ACC112 (cell line): ENCODE results near the gene PLEKHG3.

Source experiments
- H2AFZ ChIP-seq: fragments of 200-600 bp; sonication (generic); one replicate; pipeline ENCODE4 v1.6.0; 2017; ENCODE audit warnings: antibody characterized with exemption, low read length; ENCODE audit not compliant: unreplicated experiment
- H3K27ac ChIP-seq: fragments of 200-600 bp; sonication (generic); 2 replicates; pipeline ENCODE4 v1.5.1; 2014; ENCODE audit warnings: low read depth, mild to moderate bottlenecking, antibody characterized with exemption, low read length, moderate library complexity
- H3K27me3 ChIP-seq: fragments of 200-600 bp; sonication (generic); 2 replicates; pipeline ENCODE4 v1.6.1; 2014; ENCODE audit warnings: mild to moderate bottlenecking, antibody characterized with exemption, low read length, moderate library complexity, mixed read lengths; ENCODE audit not compliant: insufficient read depth
- H3K36me3 ChIP-seq: fragments of 200-600 bp; sonication (generic); 2 replicates; pipeline ENCODE4 v1.6.1; 2016; ENCODE audit warnings: mild to moderate bottlenecking, antibody characterized with exemption, low read length, moderate library complexity, mixed read lengths; ENCODE audit not compliant: insufficient read depth
- H3K4me1 ChIP-seq: fragments of 200-600 bp; sonication (generic); one replicate; pipeline ENCODE4 v1.6.1; 2016; ENCODE audit warnings: low read length, mixed read lengths; ENCODE audit not compliant: insufficient read depth, unreplicated experiment, control insufficient read depth
- H3K4me3 ChIP-seq: fragments of 200-600 bp; sonication (generic); 2 replicates; pipeline ENCODE4 v1.5.1; 2014; ENCODE audit warnings: mild to moderate bottlenecking, low read depth, low read length
- H3K79me2 ChIP-seq: fragments of 200-600 bp; sonication (generic); one replicate; pipeline ENCODE4 v1.6.0; 2016; ENCODE audit warnings: low read length; ENCODE audit not compliant: control insufficient read depth, unreplicated experiment, insufficient read depth

The PLEKHG3 gene

GRCh38 chr14:64765740-64766302 lies 61.6 kb downstream of the PLEKHG3 start:
- H3K4me3 ChIP-seq: no peak overlapping the region
- H3K79me2 ChIP-seq: no peaks in the 10 kb centered on the region
- no peak overlapping the region for H2AFZ ChIP-seq
- no peaks in the 10 kb centered on the region for H3K36me3 ChIP-seq
- peaks cover 14% of the 10 kb centered on the region for H3K27me3 ChIP-seq
- no peak overlapping the region for H3K27ac ChIP-seq
- peaks cover 10% of the 10 kb centered on the region for H3K4me1 ChIP-seq

GRCh38 chr14:64766430-64767151 lies 62.4 kb downstream of the PLEKHG3 start:
- Histone ChIP-seq H3K79me2 (no peaks in the 10 kb centered on the region), H3K27ac (no peak overlapping the region), H3K4me1 (peaks cover 9% of the 10 kb centered on the region), H3K27me3 (peaks cover 12% of the 10 kb centered on the region), H3K4me3 (no peak overlapping the region), H2AFZ (no peak overlapping the region), H3K36me3 (no peaks in the 10 kb centered on the region)

GRCh38 chr14:64767215-64767964 lies 63.2 kb downstream of the PLEKHG3 start:
- H3K4me1 ChIP-seq: peaks cover under 1% of the 10 kb centered on the region
- H3K79me2 ChIP-seq: no peaks in the 10 kb centered on the region
- H3K4me3 ChIP-seq: no peak overlapping the region
- peaks cover 17% of the 10 kb centered on the region for H3K27me3 ChIP-seq
- no peaks in the 10 kb centered on the region for H3K36me3 ChIP-seq
- H3K27ac ChIP-seq: no peak overlapping the region
- no peak overlapping the region for H2AFZ ChIP-seq

- H3K4me1 ChIP-seq: no peaks in the 10 kb centered on the region
- no peak overlapping the region for H3K27ac ChIP-seq
- peaks cover 17% of the 10 kb centered on the region for H3K27me3 ChIP-seq
- no peak overlapping the region for H3K4me3 ChIP-seq
- H2AFZ ChIP-seq: no peak overlapping the region
- H3K79me2 ChIP-seq: no peaks in the 10 kb centered on the region
- no peaks in the 10 kb centered on the region for H3K36me3 ChIP-seq
Measured at GRCh38 chr14:64768401-64769095, 64.3 kb downstream of the PLEKHG3 start.

DNA sequence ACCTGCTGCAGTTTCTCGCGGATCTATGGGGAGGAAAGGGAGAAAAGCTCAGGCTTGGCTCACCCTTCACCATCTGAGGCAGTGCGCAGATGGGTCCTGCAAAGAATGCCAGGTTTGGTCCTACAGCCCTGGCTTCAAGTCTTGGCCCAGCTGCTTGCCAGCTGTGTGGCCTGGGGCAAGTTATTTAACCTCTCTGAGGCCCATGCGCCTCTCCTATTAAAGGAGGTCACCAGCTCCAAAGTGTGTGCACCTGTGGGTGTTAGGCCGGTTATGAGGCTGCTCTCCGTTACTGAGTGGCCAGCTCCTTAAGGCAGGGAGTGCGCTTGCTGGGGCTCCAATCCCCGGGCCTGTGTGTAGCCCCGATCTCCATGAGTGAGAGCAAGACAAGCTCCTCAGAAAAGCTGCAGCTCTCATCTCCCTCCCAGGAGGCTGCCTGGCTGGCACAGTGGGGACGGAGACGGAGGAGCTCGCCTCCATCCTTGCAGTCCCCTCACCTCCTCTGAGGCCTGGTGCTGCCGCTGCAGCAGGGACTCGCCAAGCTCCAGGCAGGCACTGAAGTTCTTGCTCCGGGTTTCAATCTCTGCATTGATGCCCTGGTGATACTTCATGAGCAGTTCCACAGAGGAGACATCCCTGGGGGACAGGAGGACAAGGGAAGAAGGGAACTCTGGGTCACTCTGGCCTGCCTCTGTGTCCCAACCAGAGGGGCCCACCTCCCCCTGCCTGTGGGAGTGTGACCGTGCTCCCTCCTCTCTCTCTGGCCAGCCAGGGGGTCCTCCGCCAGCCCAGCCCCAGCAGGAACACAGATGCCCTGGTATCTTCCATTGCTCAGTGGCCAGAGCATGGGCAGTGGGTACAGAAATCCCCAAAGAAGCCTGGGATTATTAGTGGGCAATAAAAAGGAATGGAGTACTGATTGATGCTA lies 65.1 kb downstream of the PLEKHG3 start:
- no peaks in the 10 kb centered on the region for H3K4me1 ChIP-seq
- no peak overlapping the region for H2AFZ ChIP-seq
- no peak overlapping the region for H3K4me3 ChIP-seq
- H3K79me2 ChIP-seq: no peaks in the 10 kb centered on the region
- H3K27ac ChIP-seq: no peak overlapping the region
- peaks cover 17% of the 10 kb centered on the region for H3K27me3 ChIP-seq
- no peaks in the 10 kb centered on the region for H3K36me3 ChIP-seq

DNA sequence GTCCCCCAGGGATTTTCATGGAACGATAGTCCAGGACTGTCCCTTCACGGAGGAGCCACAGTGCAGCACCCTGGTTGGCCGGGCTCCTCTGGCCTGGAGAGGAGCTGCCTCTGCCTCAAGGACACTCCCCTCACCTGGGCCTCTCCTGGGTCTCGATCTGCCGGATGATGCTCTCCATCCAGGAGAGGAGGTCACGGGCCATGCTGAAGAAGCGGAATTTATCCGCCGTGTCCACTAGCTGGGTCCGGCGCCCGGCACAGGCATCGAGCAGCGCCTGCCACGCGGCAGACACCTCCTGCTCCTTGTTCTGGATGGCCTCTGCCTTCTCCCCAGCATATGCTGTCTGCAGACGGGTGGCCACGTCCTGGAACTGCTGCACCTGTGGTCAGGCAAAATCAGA lies 66.5 kb downstream of the PLEKHG3 start:
- Histone ChIP-seq H3K4me3 (no peak overlapping the region), H3K4me1 (no peaks in the 10 kb centered on the region), H3K27ac (no peak overlapping the region), H3K27me3 (peaks cover 22% of the 10 kb centered on the region), H2AFZ (no peak overlapping the region), H3K79me2 (no peaks in the 10 kb centered on the region), H3K36me3 (no peaks in the 10 kb centered on the region)

GRCh38 chr14:64771161-64771560 lies 66.9 kb downstream of the PLEKHG3 start:
- Histone ChIP-seq H3K4me3 (no peak overlapping the region), H2AFZ (no peak overlapping the region), H3K4me1 (no peaks in the 10 kb centered on the region), H3K79me2 (no peaks in the 10 kb centered on the region), H3K27me3 (peaks cover 23% of the 10 kb centered on the region), H3K36me3 (no peaks in the 10 kb centered on the region), H3K27ac (no peak overlapping the region)

DNA sequence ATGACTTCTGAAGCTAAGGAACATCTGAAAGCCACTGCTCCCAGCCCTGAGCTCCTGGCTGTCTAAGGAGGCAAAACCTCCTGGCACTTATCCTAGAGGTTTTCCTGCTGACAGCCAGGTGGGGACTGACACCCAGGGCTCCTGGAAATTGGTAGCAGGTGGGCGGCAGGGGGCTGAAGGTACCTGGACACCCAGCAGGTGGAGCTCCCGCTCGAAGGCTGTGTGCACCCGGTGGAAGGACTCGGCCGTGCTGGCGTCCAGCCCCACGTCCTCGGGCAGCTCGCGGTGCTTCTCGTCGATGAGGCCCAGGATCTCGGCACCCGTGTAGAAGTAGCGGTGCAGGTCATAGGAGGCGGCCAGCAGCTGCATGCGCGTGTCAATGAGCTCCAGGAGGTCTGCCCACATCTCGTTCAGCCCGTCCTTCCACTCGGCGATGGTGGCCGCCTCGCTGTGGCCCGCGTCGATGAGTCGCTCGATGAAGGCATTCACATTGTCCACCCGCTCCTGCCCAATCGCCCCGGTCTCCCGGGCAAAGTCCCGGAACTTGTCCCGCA lies 68.2 kb downstream of the PLEKHG3 start:
- H2AFZ ChIP-seq: no peak overlapping the region
- no peaks in the 10 kb centered on the region for H3K4me1 ChIP-seq
- H3K4me3 ChIP-seq: no peak overlapping the region
- H3K27me3 ChIP-seq: peaks cover 23% of the 10 kb centered on the region
- no peak overlapping the region for H3K27ac ChIP-seq
- H3K79me2 ChIP-seq: no peaks in the 10 kb centered on the region
- no peaks in the 10 kb centered on the region for H3K36me3 ChIP-seq

DNA sequence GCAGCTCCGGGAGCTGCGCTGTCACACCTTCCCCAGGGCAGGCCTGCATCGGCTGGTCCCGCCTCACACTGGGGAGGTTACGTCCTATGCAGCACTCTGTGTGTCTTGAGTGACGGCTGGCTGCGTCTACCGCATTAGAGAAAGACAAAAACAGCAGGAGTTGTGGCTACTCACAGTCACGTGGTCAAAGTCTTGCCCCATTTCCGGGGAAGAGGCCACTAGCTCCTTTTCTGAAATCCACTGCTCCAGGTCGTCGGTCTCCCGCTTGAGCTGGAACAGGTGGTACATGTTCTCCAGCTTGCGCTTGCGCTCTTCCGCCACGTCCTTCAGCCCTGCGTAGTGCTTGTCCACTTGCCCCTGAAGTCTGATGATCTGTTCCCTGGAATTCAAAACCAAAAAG lies 68.8 kb downstream of the PLEKHG3 start:
- Histone ChIP-seq H3K27me3 (peaks cover 23% of the 10 kb centered on the region), H3K4me3 (no peak overlapping the region), H3K27ac (no peak overlapping the region), H3K79me2 (no peaks in the 10 kb centered on the region), H3K4me1 (no peaks in the 10 kb centered on the region), H2AFZ (no peak overlapping the region), H3K36me3 (no peaks in the 10 kb centered on the region)
